Mesenchymal stem cell (in vitro differentiated cells and primary cell): Measurements from ENCODE around the gene ESYT2.
A peak's percentile ranks its signal among the peaks of the same experiment; 100 is the strongest.

Experiments used
- DNase-seq: peaks from one replicate; pipeline ENCODE4 v3.0.0-alpha.2; 2013
- H2AFZ ChIP-seq: one replicate; pipeline ENCODE4 v1.6.1; 2013; ENCODE audit warnings: low read depth, mild to moderate bottlenecking, control low read depth, inconsistent platforms, low read length, moderate library complexity
- H2AK5ac ChIP-seq: 2 replicates; pipeline ENCODE4 v1.6.1; 2013; ENCODE audit warnings: low read length, moderate library complexity, mild to moderate bottlenecking, inconsistent platforms; ENCODE audit not compliant: severe bottlenecking
- H2BK120ac ChIP-seq: one replicate; pipeline ENCODE4 v1.6.1; 2013; ENCODE audit warnings: low read depth, mild to moderate bottlenecking, inconsistent platforms, low read length, moderate library complexity
- H2BK12ac ChIP-seq, 2 experiments: one replicate each; pipeline ENCODE4 v1.6.1; 2013; ENCODE audit warnings: inconsistent platforms in 2 of 2, low read length in 2 of 2, mild to moderate bottlenecking in 2 of 2, moderate library complexity in 2 of 2, control low read depth in 1 of 2
- H2BK15ac ChIP-seq: one replicate; pipeline ENCODE4 v1.6.1; 2013; ENCODE audit warnings: mild to moderate bottlenecking, low read depth, inconsistent platforms; ENCODE audit not compliant: poor library complexity, severe bottlenecking
- H2BK5ac ChIP-seq: 2 replicates; pipeline ENCODE4 v1.6.1; 2013; ENCODE audit warnings: low read depth, mild to moderate bottlenecking, low read length, control low read depth, inconsistent platforms; ENCODE audit not compliant: poor library complexity, severe bottlenecking
- H3K14ac ChIP-seq, 2 experiments: one replicate each; pipeline ENCODE4 v1.6.1; 2013; ENCODE audit warnings: inconsistent platforms in 2 of 2, low read length in 2 of 2, control low read depth in 1 of 2, mild to moderate bottlenecking in 1 of 2, moderate library complexity in 1 of 2
- H3K18ac ChIP-seq, 2 experiments: one replicate each; pipeline ENCODE4 v1.6.1; 2013; ENCODE audit warnings: inconsistent platforms in 2 of 2, low read length in 2 of 2, control low read depth in 1 of 2, low read depth in 1 of 2, mild to moderate bottlenecking in 1 of 2
- H3K23ac ChIP-seq, 2 experiments: one replicate each; pipeline ENCODE4 v1.6.1; 2013; ENCODE audit warnings: inconsistent platforms in 2 of 2, low read length in 2 of 2, mild to moderate bottlenecking in 2 of 2, moderate library complexity in 2 of 2, control low read depth in 1 of 2
- H3K27ac ChIP-seq: 2 replicates; pipeline ENCODE4 v1.5.1; 2013; ENCODE audit warnings: mild to moderate bottlenecking, moderate library complexity, low read length, control low read depth, inconsistent platforms; ENCODE audit not compliant: poor library complexity, severe bottlenecking
- H3K27me3 ChIP-seq, 2 experiments: 2 replicates each; pipeline versions ENCODE4 v1.6.1 to v1.7.0; 2013; ENCODE audit warnings: low read length in 2 of 2, mild to moderate bottlenecking in 2 of 2, moderate library complexity in 2 of 2, control low read depth in 1 of 2, inconsistent platforms in 1 of 2; ENCODE audit not compliant: control insufficient read depth in 1 of 2, insufficient read depth in 1 of 2
- H3K36me3 ChIP-seq, 2 experiments: 2 replicates each; pipeline versions ENCODE4 v1.6.1 to v1.7.0; 2013; ENCODE audit warnings: low read length in 2 of 2, control low read depth in 1 of 2, inconsistent platforms in 1 of 2, low read depth in 1 of 2, mild to moderate bottlenecking in 1 of 2; ENCODE audit not compliant: insufficient read depth in 2 of 2, control insufficient read depth in 1 of 2
- H3K4ac ChIP-seq, 2 experiments: one replicate each; pipeline ENCODE4 v1.6.1; 2013; ENCODE audit warnings: inconsistent platforms in 2 of 2, low read length in 2 of 2, mild to moderate bottlenecking in 2 of 2, moderate library complexity in 2 of 2, control low read depth in 1 of 2, low read depth in 1 of 2
- H3K4me1 ChIP-seq: 2 replicates; pipeline ENCODE4 v1.6.1; 2013; ENCODE audit warnings: low read depth, low read length, control low read depth; ENCODE audit not compliant: control insufficient read depth, insufficient read depth
- H3K4me2 ChIP-seq: 2 replicates; pipeline ENCODE4 v1.6.1; 2013; ENCODE audit warnings: low read length, mild to moderate bottlenecking, inconsistent platforms; ENCODE audit not compliant: poor library complexity, severe bottlenecking
- H3K4me3 ChIP-seq, 2 experiments: 2 replicates each; pipeline versions ENCODE4 v1.5.1 to v1.7.0; 2013; ENCODE audit warnings: low read length in 2 of 2, mild to moderate bottlenecking in 2 of 2, control low read depth in 1 of 2, low read depth in 1 of 2; ENCODE audit not compliant: insufficient read depth in 1 of 2
- H3K79me1 ChIP-seq: replicated peaks from 2 replicates; pipeline ENCODE4 v1.6.1; 2013; ENCODE audit warnings: mild to moderate bottlenecking, control low read depth, low read length, inconsistent platforms; ENCODE audit not compliant: poor library complexity, severe bottlenecking
- H3K9ac ChIP-seq: 2 replicates; pipeline ENCODE4 v1.7.0; 2013; ENCODE audit warnings: mild to moderate bottlenecking, low read length, moderate library complexity
- H3K9me3 ChIP-seq: 2 replicates; pipeline ENCODE4 v1.7.0; 2013; ENCODE audit warnings: mild to moderate bottlenecking, low read length; ENCODE audit not compliant: control insufficient read depth
- H4K8ac ChIP-seq: one replicate; pipeline ENCODE4 v1.6.1; 2013; ENCODE audit warnings: inconsistent platforms, mild to moderate bottlenecking, low read length, moderate library complexity
- H4K91ac ChIP-seq: one replicate; pipeline ENCODE4 v1.6.1; 2013; ENCODE audit warnings: mild to moderate bottlenecking, low read length, inconsistent platforms
- WGBS: methylation state at CpG from one replicate; pipeline ENCODE4 v1.1.7; 2013; ENCODE audit warnings: mixed read lengths; 5-methylcytosine and 5-hydroxymethylcytosine counted together

ESYT2 gene

DNA sequence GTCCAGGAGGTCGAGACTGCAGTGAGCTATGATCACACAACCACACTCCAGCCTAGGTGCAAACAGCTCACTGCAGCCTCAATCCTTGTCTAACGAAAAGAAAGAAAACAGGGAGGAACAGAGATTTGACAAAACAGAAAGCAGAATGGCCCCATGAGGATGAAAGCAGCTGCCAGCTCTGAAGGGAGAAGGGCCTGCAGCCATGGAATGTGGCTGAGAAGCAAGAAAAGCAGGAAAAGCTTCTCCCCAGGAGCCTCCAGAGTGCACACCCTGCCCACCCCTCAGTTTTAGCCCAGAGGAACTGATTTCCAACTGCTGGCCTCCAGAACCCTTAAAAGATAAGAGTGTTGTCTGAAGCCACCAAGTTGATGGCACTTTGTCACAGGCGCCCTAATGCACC lies 13.0 kb downstream of the ESYT2 start:
- Histone ChIP-seq H3K23ac (peak overlapping the region in 1 of 2 experiments; percentile 75), H2AK5ac (peak overlapping the region; percentile 95), H3K4ac (peak overlapping the region; percentile 62 to 77), H2AFZ (no peak overlapping the region), H2BK15ac (peak overlapping the region; percentile 56), H3K14ac (peak overlapping the region in 1 of 2 experiments; percentile 64), H3K79me1 (peaks cover 1% of the 10 kb centered on the region), H3K4me3 (peak overlapping the region in 1 of 2 experiments; percentile 69), H3K9me3 (no peaks in the 10 kb centered on the region), H2BK120ac (peak overlapping the region; percentile 57), H4K91ac (peak overlapping the region; percentile 6), H3K4me1 (peaks cover 35% of the 10 kb centered on the region), H3K18ac (peak overlapping the region; percentile 61 to 79), H3K27me3 (no peaks in the 10 kb centered on the region), H3K4me2 (no peak overlapping the region), H2BK12ac (peak overlapping the region; percentile 57 to 69), H3K27ac (peak overlapping the region; percentile 66), H2BK5ac (no peak overlapping the region), H3K36me3 (no peaks in the 10 kb centered on the region), H3K9ac (peak overlapping the region; percentile 92), H4K8ac (peak overlapping the region; percentile 5)
- peak; percentile 44 for DNase-seq
- 63% methylated on average over 3 of the region's 3 CpGs for WGBS

DNA sequence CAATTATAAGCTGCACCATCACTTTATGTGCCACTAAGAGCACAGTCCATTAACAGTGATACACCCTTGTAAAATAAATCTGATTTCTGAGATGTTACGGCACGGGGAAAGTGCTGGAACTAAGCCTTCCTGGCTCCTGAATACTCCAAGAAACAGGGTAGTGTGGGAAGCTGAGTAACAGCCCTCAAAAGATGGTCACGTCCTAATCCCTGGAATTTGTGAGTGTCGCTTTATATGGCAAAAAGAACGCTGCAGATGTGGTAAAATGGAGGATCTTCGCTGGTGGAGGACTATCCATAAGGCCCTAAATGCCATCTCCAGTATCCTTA lies 13.5 kb downstream of the ESYT2 start:
- H3K79me1 ChIP-seq: peaks cover 1% of the 10 kb centered on the region
- H3K4me3 ChIP-seq: peak overlapping the region in 1 of 2 experiments; percentile 69
- H3K9ac ChIP-seq: peak overlapping the region; percentile 92
- H3K4ac ChIP-seq: peak overlapping the region in 1 of 2 experiments; percentile 58
- peak overlapping the region; percentile 5 for H4K8ac ChIP-seq
- H3K4me1 ChIP-seq: peaks cover 36% of the 10 kb centered on the region
- no peak overlapping the region for H2BK120ac ChIP-seq
- H2BK5ac ChIP-seq: no peak overlapping the region
- no peak for DNase-seq
- no peaks in the 10 kb centered on the region for H3K9me3 ChIP-seq
- no peaks in the 10 kb centered on the region for H3K27me3 ChIP-seq
- no peak overlapping the region for H3K23ac ChIP-seq
- H3K27ac ChIP-seq: peak overlapping the region; percentile 66
- H3K36me3 ChIP-seq: no peaks in the 10 kb centered on the region
- no peak overlapping the region for H2AFZ ChIP-seq
- peak overlapping the region; percentile 95 for H2AK5ac ChIP-seq
- no peak overlapping the region for H2BK15ac ChIP-seq
- WGBS: 94% methylated on average over 5 of the region's 6 CpGs
- H3K4me2 ChIP-seq: no peak overlapping the region
- H3K14ac ChIP-seq: no peak overlapping the region
- H2BK12ac ChIP-seq: no peak overlapping the region
- peak overlapping the region; percentile 13 to 82 for H3K18ac ChIP-seq
- peak overlapping the region; percentile 25 for H4K91ac ChIP-seq

- Histone ChIP-seq H3K36me3 (peaks cover 0 to 4% of the 10 kb centered on the region in 2 experiments), H3K4ac (peak overlapping the region; percentile 15 to 79), H3K14ac (peak overlapping the region in 1 of 2 experiments; percentile 66), H2BK15ac (no peak overlapping the region), H3K27ac (peak overlapping the region; percentile 57), H3K4me2 (no peak overlapping the region), H3K4me1 (peaks cover 36% of the 10 kb centered on the region), H2AK5ac (peak overlapping the region; percentile 95), H3K9me3 (no peaks in the 10 kb centered on the region), H3K23ac (peak overlapping the region in 1 of 2 experiments; percentile 27), H2BK5ac (no peak overlapping the region), H3K18ac (peak overlapping the region; percentile 74 to 82), H2BK12ac (peak overlapping the region; percentile 21 to 67), H3K27me3 (no peaks in the 10 kb centered on the region), H4K8ac (peak overlapping the region; percentile 78), H3K4me3 (peak overlapping the region in 1 of 2 experiments; percentile 69), H2BK120ac (peak overlapping the region; percentile 45), H2AFZ (no peak overlapping the region), H3K9ac (peak overlapping the region; percentile 92), H4K91ac (peak overlapping the region; percentile 77), H3K79me1 (peaks cover 1% of the 10 kb centered on the region)
- peak; percentile 61 for DNase-seq
- 26% methylated on average over 7 of the region's 7 CpGs for WGBS
These were observed 14.1 kb downstream of the ESYT2 start for GRCh38 chr7:158815083-158815799.

DNA sequence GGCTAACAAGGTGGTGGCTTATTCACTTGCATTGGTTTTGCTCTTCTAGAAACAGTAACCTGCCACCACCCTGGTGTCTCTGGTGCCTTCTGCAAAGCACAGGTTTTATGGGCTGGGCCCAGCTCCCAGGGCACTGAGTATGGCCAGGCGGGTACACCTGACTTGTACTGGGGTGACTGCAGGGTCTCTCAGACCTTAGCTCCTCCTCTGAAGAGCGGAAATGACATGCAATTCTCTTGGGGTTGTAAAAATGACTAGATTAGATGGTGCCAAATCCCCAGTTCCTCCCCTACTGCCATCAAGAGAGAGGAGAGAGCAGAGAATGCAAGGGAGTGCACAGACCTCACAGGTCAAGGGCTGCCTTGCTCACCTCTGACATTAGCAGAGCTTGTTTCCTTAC lies 14.7 kb downstream of the ESYT2 start:
- Histone ChIP-seq H3K4ac (no peak overlapping the region), H3K4me3 (peak overlapping the region in 1 of 2 experiments; percentile 69), H2BK15ac (no peak overlapping the region), H4K91ac (no peak overlapping the region), H2BK12ac (peak overlapping the region; percentile 51 to 83), H3K9ac (peak overlapping the region; percentile 92), H3K4me2 (no peak overlapping the region), H3K23ac (no peak overlapping the region), H3K14ac (no peak overlapping the region), H4K8ac (peak overlapping the region; percentile 66), H2BK5ac (no peak overlapping the region), H2AK5ac (peak overlapping the region; percentile 95), H2BK120ac (no peak overlapping the region), H3K18ac (peak overlapping the region; percentile 74 to 82), H3K4me1 (peaks cover 34% of the 10 kb centered on the region), H3K79me1 (peaks cover 1% of the 10 kb centered on the region), H3K9me3 (no peaks in the 10 kb centered on the region), H3K27ac (peak overlapping the region; percentile 57), H2AFZ (no peak overlapping the region), H3K36me3 (peaks cover 4% of the 10 kb centered on the region in 2 experiments), H3K27me3 (no peaks in the 10 kb centered on the region)
- WGBS: 100% methylated on average over 1 of the region's 2 CpGs
- DNase-seq: no peak
